HepG2 (cell line): ENCODE results near the gene NEK5. TPM values are rescaled to one million over a fixed set of nuclear protein-coding genes. Genes with fewer than 3 reads are reported as not detected.

ENCODE experiments used
- ATF4 ChIP-seq, 2 experiments: fragments of 450-650 bp in 1 of 2; sonication (generic) in 1 of 2; formaldehyde crosslinking; IDR thresholded peaks; 2 replicates each; pipeline versions ENCODE4 v1.5.0 to v1.8.0; 2020 to 2022; ENCODE audit warnings: mild to moderate bottlenecking in 1 of 2, missing genetic modification reagents in 1 of 2
- CBX2 ChIP-seq, 2 experiments: fragments of 200-600 bp in 1 of 2; sonication (generic); formaldehyde crosslinking in 1 of 2; IDR thresholded peaks; 2 replicates each; pipeline versions ENCODE4 v1.7.0 to v1.8.1; 2018 to 2022; ENCODE audit warnings: low read depth in 2 of 2, low read length in 1 of 2, mild to moderate bottlenecking in 1 of 2, missing genetic modification reagents in 1 of 2
- DPF2 ChIP-seq: sonication (generic); formaldehyde crosslinking; IDR thresholded peaks from 2 replicates; pipeline ENCODE4 v1.4.0; 2020; ENCODE audit warnings: mild to moderate bottlenecking, low read depth, missing genetic modification reagents, borderline replicate concordance
- ESRRA ChIP-seq: sonication (generic); formaldehyde crosslinking; IDR thresholded peaks from 2 replicates; pipeline ENCODE4 v1.5.1; 2020; ENCODE audit warnings: mild to moderate bottlenecking, low read depth, missing genetic modification reagents
- FOXC1 ChIP-seq: sonication (generic); formaldehyde crosslinking; IDR thresholded peaks from 2 replicates; pipeline ENCODE4 v1.8.0; 2022; ENCODE audit warnings: mild to moderate bottlenecking, missing genetic modification reagents, borderline replicate concordance
- IRF1 ChIP-seq: sonication (generic); formaldehyde crosslinking; IDR thresholded peaks from 2 replicates; pipeline ENCODE4 v1.4.0; 2020; ENCODE audit warnings: low read depth, mild to moderate bottlenecking, missing genetic modification reagents
- JUND ChIP-seq: sonication (generic); formaldehyde crosslinking; IDR thresholded peaks from 2 replicates; pipeline ENCODE4 v1.8.0; 2022; ENCODE audit warnings: mild to moderate bottlenecking, missing genetic modification reagents
- PRPF4 ChIP-seq: fragments of 200-400 bp; formaldehyde crosslinking; IDR thresholded peaks from 2 replicates; pipeline ENCODE4 v1.6.1; 2016; ENCODE audit warnings: low read length, low read depth; ENCODE audit not compliant: poor library complexity, severe bottlenecking
- TIGD3 ChIP-seq: sonication (generic); formaldehyde crosslinking; IDR thresholded peaks from 2 replicates; pipeline ENCODE4 v1.5.1; 2020; ENCODE audit warnings: mild to moderate bottlenecking, missing genetic modification reagents, borderline replicate concordance
- ZNF564 ChIP-seq: sonication (generic); formaldehyde crosslinking; IDR thresholded peaks from 2 replicates; pipeline ENCODE4 v1.8.1; 2023; ENCODE audit warnings: mild to moderate bottlenecking, missing genetic modification reagents
- ZNF670 ChIP-seq: sonication (generic); formaldehyde crosslinking; IDR thresholded peaks from 2 replicates; pipeline ENCODE4 v1.8.0; 2022; ENCODE audit warnings: mild to moderate bottlenecking, missing genetic modification reagents, borderline replicate concordance
- ZNF883 ChIP-seq: sonication (generic); formaldehyde crosslinking; IDR thresholded peaks from 2 replicates; pipeline ENCODE4 v1.5.1; 2020; ENCODE audit warnings: mild to moderate bottlenecking, missing genetic modification reagents; ENCODE audit errors: not compliant biosample characterization
- polyA plus RNA-seq, 8 experiments: library from polyadenylated mRNA; depleted of rRNA in 3 of 8; stranded (reverse) in 7 of 8; unstranded in 1 of 8; fragments of >200 nt; fragmentation: Illumina TruSeq in 4 of 8; extraction: Trizol in 4 of 8; gene quantifications; 2 replicates each; pipeline versions ENCODE4 v1.2.1 to v1.2.3, GENCODE V29; 2011 to 2016; ENCODE audit warnings: low read depth in 4 of 8, missing spikeins in 1 of 8, mixed read lengths in 1 of 8; ENCODE audit not compliant: insufficient read depth in 1 of 8
- total RNA-seq, 5 experiments: library from RNA; depleted of rRNA; stranded (reverse); fragments of >200 nt; fragmentation: Illumina TruSeq; extraction: Trizol; gene quantifications; 2 replicates each; pipeline ENCODE4 v1.2.3, GENCODE V29; 2016; ENCODE audit warnings: low read depth in 1 of 5
- TF ChIP-seq, protein P1 (sequence below): sonication (generic); formaldehyde crosslinking; conservative IDR thresholded peaks from 2 replicates; pipeline ENCODE4 v1.4.0; 2020; ENCODE audit warnings: missing genetic modification reagents
- TF ChIP-seq, protein P2 (sequence below): sonication (generic); formaldehyde crosslinking; IDR thresholded peaks from 2 replicates; pipeline ENCODE4 v1.9.0; 2021; ENCODE audit warnings: mild to moderate bottlenecking, missing genetic modification reagents

Gene NEK5
- total and polyA plus RNA-seq, 2 of the 13 experiments (the other 11 are each of a cell fraction or from before 2014, with no cell fraction given): 0.12 to 0.22 TPM

GRCh38 chr13:51997641-51998330, 131.1 kb downstream of the NEK5 start (continued):
- TF ChIP-seq, protein P1, sequence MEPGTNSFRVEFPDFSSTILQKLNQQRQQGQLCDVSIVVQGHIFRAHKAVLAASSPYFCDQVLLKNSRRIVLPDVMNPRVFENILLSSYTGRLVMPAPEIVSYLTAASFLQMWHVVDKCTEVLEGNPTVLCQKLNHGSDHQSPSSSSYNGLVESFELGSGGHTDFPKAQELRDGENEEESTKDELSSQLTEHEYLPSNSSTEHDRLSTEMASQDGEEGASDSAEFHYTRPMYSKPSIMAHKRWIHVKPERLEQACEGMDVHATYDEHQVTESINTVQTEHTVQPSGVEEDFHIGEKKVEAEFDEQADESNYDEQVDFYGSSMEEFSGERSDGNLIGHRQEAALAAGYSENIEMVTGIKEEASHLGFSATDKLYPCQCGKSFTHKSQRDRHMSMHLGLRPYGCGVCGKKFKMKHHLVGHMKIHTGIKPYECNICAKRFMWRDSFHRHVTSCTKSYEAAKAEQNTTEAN (CRISPR knock-in tag): peak; percentile 65; the same call in 1 of the 2 replicates
- TF ChIP-seq, protein P2, sequence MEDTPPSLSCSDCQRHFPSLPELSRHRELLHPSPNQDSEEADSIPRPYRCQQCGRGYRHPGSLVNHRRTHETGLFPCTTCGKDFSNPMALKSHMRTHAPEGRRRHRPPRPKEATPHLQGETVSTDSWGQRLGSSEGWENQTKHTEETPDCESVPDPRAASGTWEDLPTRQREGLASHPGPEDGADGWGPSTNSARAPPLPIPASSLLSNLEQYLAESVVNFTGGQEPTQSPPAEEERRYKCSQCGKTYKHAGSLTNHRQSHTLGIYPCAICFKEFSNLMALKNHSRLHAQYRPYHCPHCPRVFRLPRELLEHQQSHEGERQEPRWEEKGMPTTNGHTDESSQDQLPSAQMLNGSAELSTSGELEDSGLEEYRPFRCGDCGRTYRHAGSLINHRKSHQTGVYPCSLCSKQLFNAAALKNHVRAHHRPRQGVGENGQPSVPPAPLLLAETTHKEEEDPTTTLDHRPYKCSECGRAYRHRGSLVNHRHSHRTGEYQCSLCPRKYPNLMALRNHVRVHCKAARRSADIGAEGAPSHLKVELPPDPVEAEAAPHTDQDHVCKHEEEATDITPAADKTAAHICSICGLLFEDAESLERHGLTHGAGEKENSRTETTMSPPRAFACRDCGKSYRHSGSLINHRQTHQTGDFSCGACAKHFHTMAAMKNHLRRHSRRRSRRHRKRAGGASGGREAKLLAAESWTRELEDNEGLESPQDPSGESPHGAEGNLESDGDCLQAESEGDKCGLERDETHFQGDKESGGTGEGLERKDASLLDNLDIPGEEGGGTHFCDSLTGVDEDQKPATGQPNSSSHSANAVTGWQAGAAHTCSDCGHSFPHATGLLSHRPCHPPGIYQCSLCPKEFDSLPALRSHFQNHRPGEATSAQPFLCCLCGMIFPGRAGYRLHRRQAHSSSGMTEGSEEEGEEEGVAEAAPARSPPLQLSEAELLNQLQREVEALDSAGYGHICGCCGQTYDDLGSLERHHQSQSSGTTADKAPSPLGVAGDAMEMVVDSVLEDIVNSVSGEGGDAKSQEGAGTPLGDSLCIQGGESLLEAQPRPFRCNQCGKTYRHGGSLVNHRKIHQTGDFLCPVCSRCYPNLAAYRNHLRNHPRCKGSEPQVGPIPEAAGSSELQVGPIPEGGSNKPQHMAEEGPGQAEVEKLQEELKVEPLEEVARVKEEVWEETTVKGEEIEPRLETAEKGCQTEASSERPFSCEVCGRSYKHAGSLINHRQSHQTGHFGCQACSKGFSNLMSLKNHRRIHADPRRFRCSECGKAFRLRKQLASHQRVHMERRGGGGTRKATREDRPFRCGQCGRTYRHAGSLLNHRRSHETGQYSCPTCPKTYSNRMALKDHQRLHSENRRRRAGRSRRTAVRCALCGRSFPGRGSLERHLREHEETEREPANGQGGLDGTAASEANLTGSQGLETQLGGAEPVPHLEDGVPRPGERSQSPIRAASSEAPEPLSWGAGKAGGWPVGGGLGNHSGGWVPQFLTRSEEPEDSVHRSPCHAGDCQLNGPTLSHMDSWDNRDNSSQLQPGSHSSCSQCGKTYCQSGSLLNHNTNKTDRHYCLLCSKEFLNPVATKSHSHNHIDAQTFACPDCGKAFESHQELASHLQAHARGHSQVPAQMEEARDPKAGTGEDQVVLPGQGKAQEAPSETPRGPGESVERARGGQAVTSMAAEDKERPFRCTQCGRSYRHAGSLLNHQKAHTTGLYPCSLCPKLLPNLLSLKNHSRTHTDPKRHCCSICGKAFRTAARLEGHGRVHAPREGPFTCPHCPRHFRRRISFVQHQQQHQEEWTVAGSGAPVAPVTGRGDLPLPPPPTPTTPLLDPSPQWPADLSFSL (CRISPR knock-in tag): no peak
- TF ChIP-seq ZNF564 (CRISPR knock-in tag) (no peak), PRPF4 (no peak), JUND (CRISPR knock-in tag) (peak; percentile 71; the same call in 1 of the 2 replicates), CBX2 (IDR thresholded peaks at IDR 0.05; ENCODE audit: low read depth, low read length) (no peak), CBX2 (CRISPR knock-in tag; IDR thresholded peaks at IDR 0.05; ENCODE audit: low read depth) (no peak), ZNF670 (CRISPR knock-in tag) (no peak), DPF2 (CRISPR knock-in tag) (peak; percentile 83), ESRRA (CRISPR knock-in tag) (peak; percentile 61; the same call in 1 of the 2 replicates), ZNF883 (CRISPR knock-in tag) (no peak), TIGD3 (CRISPR knock-in tag) (no peak), FOXC1 (no peak), ATF4 (CRISPR knock-in tag; IDR thresholded peaks at IDR 0.05) (no peak), IRF1 (no peak)
